ENCODE measurements around the gene GPR152. TPM values are rescaled to one million over a fixed set of nuclear protein-coding genes. Genes with fewer than 3 reads are reported as not detected.

Gene GPR152
- total RNA-seq, 1 experiment from 2014 or later, result not detected

DNA sequence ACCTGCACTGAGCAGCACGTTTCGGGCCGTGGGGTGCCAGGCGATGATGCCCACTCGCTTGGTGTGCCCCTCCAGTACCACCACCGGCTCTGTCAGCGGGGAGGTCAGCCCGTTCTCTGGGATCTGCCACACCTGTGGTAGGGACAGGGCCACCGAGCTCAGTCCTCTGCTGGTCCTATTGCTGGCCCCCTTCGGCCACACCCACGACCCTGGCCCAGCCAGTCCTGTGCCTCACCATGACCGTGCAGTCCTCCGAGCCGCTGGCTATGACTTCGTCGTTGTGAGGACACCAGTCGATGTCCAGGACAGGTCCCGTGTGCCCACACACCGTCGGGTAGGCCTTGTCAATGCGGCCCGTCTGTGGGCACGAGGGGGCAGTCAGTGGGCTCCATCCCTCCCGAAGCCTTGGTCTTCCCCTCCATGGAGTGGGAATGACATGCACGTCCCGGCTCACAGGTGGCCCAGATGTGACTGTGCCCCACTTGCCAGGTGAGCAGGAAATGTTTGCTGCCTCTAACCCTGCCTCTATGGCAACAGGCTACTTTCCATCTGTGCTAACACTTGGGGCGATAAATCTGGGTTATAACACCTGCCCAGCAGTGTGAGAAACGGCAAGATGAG, 10.7 kb downstream of the GPR152 start:
- ChIA-PET RAD21 (ENCODE audit: low non-redundant PET in 1 of 2, low total read pairs in 2 of 2, uncharacterized antibody in 2 of 2, unreplicated experiment in 2 of 2) (no interaction called here), POLR2A (no interaction called here), CTCF (no interaction called here)
- Histone ChIP-seq H3K9me3 (ENCODE audit: control insufficient read depth in 1 of 2, insufficient read depth in 1 of 2, low read depth in 1 of 2, low read length in 2 of 2) (no peaks in the 10 kb centered on the region), H3K9me2 (ENCODE audit: insufficient read depth) (no peaks in the 10 kb centered on the region), H3K79me2 (ENCODE audit: insufficient read depth, low read length) (peaks cover 7% of the 10 kb centered on the region; the same call in 1 of the 2 replicates), H3K27ac (ENCODE audit: low read depth, low read length) (no peak overlapping the region), H3K4me3 (replicated peaks in 1 of 2; ENCODE audit: low read depth in 1 of 2, low read length in 2 of 2) (peak overlapping the region; percentile 82 to 90; a peak in 3 of 4 replicates), H3K4me2 (ENCODE audit: low read length) (peak overlapping the region; percentile 94), H3K4me1 (ENCODE audit: control insufficient read depth in 1 of 2, insufficient read depth in 2 of 2, low read length in 2 of 2) (peaks cover 6 to 28% of the 10 kb centered on the region in 2 experiments; a peak in 3 of 4 replicates), H4K20me1 (ENCODE audit: insufficient read depth) (no peaks in the 10 kb centered on the region), H3K36me3 (ENCODE audit: control insufficient read depth in 1 of 2, insufficient read depth in 2 of 2, low read length in 2 of 2) (peaks cover 0 to 2% of the 10 kb centered on the region in 2 experiments; a peak in 1 of 4 replicates), H2AFZ (ENCODE audit: low read depth, low read length, poor library complexity, severe bottlenecking) (no peak overlapping the region), H3K9ac (ENCODE audit: low read length) (no peak overlapping the region), H3K27me3 (ENCODE audit: insufficient read depth, low read length) (no peaks in the 10 kb centered on the region)
- no peak for DNase-seq (ENCODE audit: low read depth, low spot score)
- TSS peak; percentile 59 for BruUV-seq (replicated peaks)
- no peak for TF ChIP-seq EZH2 (IDR thresholded peaks at IDR 0.05)
- TF ChIP-seq REST (IDR thresholded peaks at IDR 0.05; ENCODE audit: low read depth), result no peak
- no peak for TF ChIP-seq CEBPB (IDR thresholded peaks at IDR 0.05; ENCODE audit: low read depth)
- TF ChIP-seq SP1 (IDR thresholded peaks at IDR 0.05; ENCODE audit: low read depth), result no peak
- TF ChIP-seq RAD21 (IDR thresholded peaks at IDR 0.05; ENCODE audit: low read depth), result no peak
- no peak for TF ChIP-seq CTCF (IDR thresholded peaks at IDR 0.05 in 2 of 3, conservative IDR thresholded peaks at IDR 0.05 in 1 of 3; ENCODE audit: borderline replicate concordance in 1 of 3, insufficient read depth in 1 of 3, low read depth in 2 of 3, low read length in 2 of 3)
- no peak for TF ChIP-seq JUND (IDR thresholded peaks at IDR 0.05)
- TF ChIP-seq ZNF274 (IDR thresholded peaks at IDR 0.05; ENCODE audit: low read depth, low read length), result no peak
- no peak for TF ChIP-seq ZBTB33 (IDR thresholded peaks at IDR 0.05; ENCODE audit: extremely low read depth, insufficient replicate concordance, low read length)
- no peak for TF ChIP-seq ZFX (IDR thresholded peaks at IDR 0.05)
- TF ChIP-seq FOSL1 (IDR thresholded peaks at IDR 0.05; ENCODE audit: low read depth), result no peak
- no peak for TF ChIP-seq CBX3 (IDR thresholded peaks at IDR 0.05; ENCODE audit: low read depth)
- no peak for TF ChIP-seq YY1 (IDR thresholded peaks at IDR 0.05; ENCODE audit: extremely low read depth, insufficient replicate concordance, low read depth, low read length)
- no peak for TF ChIP-seq SRF (IDR thresholded peaks at IDR 0.05; ENCODE audit: low read depth)
- no peak for TF ChIP-seq POLR2AphosphoS5 (IDR thresholded peaks at IDR 0.05; ENCODE audit: low read depth, low read length)
- no peak for TF ChIP-seq ELF1 (IDR thresholded peaks at IDR 0.05; ENCODE audit: borderline replicate concordance, low read depth)
- intact Hi-C loops (cut with micrococcal nuclease), result no loop called here
- no peak for ATAC-seq

Measured in HCT116 (cell line).